Activated T-cell treated with anti-CD3 and anti-CD28 coated beads for 48 hours (primary cell): ENCODE results near the gene TRIM54.
"Not testable (repeated sequence)": the region's sequence is repeated elsewhere in the genome, so short reads cannot be mapped to it uniquely, and the experiment has no call there.

Source experiments
- DNase-seq: peaks from one replicate; pipeline ENCODE4 v3.0.0-alpha.2; 2020; ENCODE audit warnings: low read depth

The TRIM54 gene

DNA sequence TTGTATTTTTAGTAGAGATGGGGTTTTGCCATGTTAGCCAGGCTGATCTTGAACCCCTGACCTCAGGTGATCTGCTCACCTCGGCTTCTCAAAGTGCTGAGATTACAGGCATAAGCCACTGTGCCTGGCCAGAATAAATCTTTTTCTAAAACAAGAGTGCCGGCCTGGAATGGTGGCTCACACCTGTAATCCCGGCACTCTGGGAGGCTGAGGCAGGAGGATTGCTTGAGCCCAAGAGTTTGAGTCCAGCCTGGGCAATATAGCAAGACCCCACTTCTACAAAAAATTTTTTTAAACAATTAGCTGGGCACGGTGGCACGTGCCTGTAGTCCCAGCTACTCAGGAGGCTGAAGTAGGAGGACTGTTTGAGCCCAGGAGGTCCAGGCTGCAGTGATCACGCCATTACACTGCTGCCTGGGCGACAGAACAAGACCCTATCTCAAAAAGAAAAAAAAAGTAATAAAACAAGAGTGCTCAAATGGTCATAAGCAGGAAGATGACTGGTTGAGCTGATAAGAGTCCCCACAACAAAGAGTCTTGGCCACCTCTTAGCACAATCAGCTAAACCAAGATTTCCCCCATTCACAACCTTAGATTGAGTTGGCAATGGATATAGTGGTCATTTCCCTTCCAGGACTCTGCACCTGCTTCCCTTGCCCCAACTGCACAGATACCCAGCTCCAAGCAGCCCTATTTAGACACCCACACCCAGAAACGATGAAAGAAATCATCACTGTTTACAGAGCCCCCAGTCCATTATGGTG, 31.8 kb downstream of the TRIM54 start:
- no peak for DNase-seq

DNA sequence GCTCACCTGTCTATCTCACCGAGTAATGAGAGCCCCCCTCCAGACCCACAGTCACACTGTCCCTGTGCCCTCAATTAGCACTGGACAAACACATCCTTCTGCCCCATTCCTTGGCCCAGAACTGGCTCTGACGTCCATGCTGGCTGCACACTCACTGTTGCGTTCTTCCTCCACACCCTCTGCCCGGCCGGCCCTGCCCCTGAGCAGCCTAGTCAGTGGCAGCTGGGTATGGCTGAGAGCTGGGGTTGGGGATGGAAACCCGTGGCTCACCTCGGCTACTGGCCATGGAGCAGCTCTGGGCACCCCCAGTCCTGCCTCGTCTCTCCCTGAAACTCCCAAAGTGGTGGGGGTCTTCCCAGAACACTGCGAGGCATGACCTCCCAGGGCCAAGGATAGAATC, 32.5 kb downstream of the TRIM54 start:
- no peak for DNase-seq

DNA sequence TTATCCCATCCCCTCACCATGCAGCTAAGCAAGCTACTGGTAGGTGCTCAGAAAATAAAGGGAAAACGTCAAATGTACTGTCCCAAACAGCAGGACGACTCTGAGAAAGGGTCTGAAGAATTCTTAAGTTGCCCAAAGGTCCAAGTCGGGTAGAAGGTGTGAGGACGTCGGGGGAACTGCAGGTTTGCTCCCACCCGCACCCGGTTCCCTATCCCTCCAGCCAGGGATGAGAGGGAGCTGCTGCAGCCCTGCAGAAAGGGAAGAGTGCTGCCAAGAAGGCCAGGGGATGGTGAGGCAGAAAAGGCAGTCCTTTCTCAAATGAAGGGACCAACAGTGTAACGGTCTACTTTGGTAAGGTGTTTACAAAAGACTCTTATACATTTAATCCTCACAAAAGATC, 32.9 kb downstream of the TRIM54 start:
- DNase-seq, result no peak

DNA sequence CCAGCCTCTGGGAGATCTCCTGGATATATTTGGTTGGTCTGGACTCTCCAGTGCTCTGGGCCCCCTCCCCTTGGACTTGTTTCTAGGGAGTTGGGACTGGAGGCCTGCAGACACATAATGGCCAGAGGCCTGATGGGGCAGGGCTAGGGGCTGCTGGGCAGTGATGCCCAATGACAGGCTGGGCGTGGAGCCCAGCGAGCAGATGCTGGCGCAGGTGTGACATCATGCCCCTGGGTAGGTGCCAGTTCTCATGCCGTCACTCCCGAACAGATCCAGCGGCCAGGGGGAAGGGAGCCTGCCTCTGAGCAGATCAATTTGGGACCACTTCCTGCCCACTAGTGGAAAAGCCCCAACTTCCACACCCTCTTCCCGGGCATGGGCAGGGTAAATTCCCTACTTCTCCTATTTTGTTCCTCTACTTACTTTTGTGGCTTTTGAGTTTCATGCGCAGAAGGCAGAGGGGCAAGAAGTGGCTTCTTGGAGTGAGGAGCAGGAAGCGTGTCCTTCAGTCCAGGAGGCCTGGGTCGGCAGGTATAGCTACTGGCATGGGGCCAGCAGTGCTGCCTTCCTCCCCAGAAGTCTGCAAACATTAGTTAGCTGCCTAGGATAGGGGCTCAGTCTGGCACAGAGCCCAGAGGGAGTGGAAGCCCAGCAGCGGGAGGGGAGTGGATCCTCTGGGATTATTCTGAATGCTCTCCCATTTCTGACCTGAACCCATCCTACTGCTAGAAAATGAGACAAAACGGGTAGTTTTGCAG, 34.6 kb downstream of the TRIM54 start:
- no peak for DNase-seq

DNA sequence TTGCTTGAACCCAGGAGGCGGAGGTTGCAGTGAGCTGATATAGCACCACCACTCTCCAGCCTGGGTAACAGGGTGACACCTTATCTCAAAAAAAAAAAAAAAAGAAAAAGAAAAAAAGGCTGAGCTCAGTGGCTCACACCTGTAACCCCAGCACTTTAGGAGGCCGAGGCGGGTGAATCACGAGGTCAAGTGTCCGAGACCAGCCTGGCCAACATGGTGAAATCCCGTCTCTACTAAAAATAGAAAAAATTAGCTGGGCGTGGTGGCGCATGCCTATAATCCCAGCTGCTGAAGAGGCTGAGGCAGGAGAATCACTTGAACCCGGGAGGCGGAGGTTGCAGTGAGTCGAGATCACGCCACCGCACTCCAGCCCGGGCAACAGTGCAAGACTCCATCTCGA, 37.6 kb downstream of the TRIM54 start:
- not testable (repeated sequence) for DNase-seq

DNA sequence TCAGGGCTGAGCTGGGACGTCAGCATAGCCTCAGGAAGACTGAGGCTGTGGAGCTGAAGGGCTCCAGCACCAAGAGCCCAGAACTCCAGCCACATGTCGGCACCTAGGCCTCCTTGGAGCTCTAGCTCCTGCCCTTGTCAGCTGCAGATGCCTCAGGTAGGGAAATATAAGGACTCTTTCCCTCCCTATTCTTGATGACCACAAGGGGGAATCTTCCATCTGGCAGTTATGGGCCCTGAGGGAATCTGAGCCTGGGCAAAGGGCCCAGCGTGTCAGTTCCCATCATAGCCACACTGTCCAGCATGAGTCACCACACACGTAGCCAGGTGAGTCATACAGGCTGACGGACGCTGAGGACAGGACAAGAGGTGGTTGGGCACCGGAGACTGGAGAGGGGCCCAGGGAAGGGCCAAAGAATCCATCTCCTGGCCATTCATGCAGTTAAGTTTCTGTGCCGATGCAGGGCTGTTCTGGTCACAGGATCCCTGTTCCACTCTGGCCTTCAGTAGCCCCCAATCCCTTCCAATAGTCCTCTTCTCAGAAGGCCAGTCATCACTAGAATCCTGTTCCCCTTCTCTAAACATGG, 38.8 kb downstream of the TRIM54 start:
- DNase-seq, result no peak

DNA sequence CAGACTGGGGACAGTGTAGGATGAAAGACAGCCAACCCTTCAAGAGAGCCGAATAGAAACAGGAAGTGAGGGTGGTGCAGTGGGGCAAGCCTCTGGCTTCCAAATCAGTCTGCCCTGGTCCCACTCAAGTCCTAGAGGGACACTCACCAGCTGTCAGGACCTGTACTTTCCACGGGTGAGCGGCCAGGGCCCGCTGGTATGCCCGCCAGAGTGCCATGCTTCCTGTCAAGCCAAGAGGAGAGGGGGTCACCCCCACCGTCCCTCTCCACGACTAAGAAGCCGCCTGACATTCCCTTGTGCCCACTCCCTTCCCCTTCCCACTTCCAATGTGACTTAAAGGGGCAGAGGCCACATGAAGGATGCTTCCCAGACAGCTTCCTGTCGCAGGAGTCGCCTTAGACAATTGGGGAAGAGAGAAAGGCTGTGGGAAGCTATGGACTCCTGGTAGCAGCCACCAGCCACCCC, 40.1 kb downstream of the TRIM54 start:
- no peak for DNase-seq

DNA sequence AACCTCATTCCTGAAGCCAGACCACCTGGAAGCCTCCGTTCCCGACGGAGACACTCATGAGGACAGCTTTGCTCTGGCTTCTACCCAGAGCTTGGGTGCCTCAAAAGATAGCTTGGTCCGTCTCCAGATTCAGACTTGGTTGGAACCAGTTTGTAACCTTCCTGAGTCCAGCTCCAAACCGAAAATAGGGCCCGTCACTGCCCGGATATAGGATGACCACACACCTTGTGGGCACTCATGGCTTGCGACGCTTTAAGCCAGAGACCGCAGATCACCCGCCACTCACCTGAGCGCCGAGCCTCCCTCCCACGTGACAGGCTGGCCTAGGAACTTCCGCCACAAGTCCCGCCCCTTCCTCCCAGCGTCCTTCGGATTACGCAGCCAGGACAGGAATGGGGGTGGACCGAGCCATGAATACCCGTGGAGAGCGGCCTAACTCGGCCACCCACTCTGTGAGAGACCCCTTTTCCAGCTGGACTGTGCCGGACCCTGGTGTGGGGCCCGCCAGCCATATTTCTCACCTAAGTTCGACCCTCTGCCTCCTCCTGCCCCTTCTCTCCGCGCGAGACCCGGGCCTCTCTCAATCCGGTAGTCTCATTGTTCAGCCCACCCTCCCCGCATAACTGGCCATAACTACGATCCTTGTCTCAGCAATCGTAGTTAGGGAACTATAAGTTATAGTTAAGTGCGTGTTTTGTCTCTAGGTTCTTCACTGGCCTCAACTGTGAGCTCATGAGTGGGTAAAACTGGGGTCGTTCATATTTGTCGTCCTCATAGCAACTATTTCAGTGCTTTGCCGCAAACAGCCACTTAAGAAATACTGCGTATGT, 40.8 kb downstream of the TRIM54 start, which contains the start of gene MPV17:
MPV17 (minus strand) TSS at position 332 of the 830 bp plus-strand sequence. CDS start 580 bp downstream, outside the sequence.
- peak; percentile 86 for DNase-seq

DNA sequence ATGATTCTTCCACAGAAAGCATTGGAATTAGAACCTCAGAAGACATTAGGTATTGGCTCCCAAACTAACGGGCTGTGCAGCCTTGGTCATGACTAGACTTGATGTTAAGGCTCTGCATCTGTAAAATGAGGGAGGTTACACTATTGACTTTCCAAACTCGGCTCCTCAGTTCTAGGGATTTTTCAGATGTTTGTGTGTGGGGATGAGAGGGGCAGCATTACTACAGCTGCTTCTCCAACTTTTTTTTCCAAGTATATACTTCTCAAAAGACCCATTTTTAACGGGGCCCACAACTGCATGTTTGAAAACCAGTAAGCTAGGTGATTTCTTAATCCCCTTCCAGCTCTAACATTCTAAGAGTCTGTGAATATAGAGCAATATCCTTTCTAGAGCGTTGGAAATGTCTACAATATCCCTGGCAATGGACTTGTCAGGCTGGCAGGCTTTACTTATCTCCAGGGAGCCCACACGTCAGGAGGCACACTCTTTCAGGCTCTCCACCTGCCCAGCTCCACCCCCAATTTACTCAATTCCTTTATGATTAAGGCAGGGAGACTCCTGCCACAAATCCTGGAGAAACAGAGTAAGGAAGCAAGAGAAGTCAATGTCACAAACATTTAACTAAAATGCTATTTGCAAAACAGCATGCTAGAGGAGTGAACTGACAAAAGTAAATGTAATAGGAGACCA, 41.5 kb downstream of the TRIM54 start:
- no peak for DNase-seq

DNA sequence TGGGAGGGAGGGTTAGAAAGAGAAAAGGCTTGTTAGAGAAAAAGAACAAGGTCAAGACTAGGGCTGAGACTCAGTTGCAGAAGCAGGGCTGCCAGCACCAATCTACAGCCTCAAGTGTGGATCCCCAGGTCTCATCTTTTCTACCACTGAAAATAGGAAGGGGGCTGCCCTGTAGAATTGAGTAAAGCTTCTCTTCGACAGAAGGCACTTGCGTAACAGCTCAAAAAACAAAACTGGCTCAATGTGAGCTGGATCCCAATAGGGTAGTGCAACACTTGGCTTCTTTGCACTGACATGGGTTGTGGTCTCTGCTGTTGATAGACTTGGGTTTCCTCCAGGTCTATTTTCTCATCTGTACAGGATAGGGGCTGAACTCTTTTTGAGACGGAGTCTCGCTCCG, 42.5 kb downstream of the TRIM54 start:
- DNase-seq, result no peak

DNA sequence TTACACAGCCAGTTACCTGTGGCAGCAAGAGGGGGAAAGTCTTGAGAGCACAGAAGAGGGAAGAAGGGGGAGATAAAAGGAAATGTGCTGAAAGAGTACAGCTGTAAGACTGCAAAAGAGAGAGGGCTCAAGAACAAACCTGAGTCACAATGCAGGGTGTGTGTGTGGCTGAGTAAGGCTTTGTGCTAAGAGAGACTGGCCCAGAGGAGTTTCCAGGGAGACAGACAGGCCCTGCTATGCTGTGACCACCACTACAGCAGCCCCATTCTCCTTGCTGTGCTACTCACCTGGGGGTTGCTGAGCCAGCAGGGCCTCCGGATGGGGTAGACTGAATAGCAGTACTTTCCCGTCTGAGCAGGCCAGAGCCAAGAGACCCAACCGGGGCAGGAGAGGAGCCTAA, 53.1 kb downstream of the TRIM54 start:
- no peak for DNase-seq

DNA sequence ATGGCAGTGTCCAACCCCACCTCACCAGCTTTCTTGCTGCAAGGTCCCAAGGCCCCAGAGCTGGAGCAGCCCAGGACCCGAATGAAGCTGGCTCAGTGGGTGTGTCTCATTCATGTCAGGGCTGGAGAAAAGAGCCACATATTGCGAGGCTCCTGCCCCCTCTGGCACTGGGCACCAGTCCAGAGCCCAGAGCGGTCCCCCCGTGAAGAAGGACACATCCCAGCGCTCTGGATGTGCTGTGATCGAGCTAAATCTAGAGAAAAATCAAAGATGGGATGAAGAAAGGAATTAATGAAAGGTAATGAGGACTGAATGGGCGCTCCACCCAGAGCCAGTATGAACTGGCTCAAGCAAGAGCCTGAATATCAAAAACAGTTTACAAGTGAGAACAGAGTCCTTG, 53.9 kb downstream of the TRIM54 start:
- no peak for DNase-seq

DNA sequence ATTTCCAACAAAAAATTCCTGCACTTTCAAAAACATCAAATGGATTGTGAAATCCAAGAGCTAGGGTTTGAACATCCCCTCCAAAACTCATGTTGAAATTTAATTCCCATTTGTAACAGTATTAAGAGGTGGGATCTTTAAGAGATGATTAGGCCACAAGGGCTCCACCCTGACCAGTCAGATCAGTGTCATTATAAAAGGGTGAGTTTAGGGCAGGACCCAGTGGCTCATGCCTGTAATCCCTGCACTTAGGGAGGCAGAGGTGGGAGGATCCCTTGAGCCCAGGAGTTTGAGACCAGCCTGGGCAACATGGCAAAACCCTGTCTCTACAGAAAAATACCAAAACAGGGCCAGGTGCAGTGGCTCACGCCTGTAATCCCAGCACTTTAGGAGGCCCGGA, 65.4 kb downstream of the TRIM54 start:
- DNase-seq, result no peak

DNA sequence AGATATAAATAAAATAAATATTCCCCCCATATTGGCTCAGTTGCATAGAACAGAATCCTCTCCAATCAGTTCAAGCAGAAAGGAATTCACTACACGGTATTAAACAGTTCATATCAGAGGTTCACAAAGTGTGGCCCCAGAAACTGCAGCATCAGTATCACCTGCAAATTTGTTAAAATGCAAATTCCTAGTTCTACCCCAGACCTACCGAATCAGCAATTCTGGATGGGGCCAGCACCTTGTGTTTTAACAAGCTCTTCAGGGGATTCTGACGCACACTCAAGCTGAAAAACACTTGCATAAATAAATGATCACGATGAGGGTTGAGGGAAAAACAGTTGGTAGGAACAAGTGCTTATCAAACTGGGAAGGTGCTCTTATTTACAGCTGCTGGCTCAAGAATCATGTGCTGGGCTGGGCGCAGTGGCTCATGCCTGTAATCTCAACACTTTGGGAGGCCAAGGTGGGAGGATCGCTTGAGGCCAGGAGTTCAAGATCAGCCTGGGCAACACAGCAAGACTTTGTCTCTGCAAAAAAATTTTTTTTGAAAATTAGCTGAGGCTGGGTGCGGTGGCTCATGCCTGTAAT, 68.0 kb downstream of the TRIM54 start:
- no peak for DNase-seq

DNA sequence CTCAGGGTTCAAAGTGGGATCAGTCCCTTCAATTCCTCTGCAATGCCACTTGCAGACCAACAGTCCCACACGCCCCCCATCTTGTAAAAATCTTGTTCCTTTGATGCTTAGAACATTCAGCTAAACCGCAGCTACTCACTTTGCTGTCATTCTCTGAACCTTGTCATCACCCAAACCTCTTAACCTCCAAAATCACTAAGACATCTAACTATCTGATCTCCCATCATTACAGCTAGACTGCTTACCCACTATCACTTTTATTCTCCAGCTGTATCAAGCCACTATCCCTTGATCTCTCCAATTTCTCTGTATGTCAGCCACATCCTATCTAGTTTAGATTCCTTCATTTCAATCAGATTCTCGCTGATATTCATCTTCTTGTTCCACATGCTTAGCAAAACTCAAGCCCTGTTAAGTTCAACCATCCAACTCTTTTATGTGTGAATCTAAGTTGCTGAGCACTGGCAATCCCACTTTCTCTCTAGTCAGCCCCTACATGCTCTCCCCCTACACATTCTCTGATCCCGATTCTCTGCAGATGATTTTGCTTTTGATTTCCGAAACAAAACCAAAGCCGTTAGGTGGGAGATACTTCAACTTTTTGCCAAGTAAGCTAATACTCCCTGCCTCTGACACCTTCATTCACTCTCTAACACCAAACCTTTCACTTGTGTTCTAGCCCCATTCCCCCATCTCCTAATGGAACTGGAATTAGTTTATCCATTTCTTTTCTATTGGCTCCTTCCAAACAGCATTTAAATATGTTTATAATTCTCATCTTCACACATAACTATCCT, 69.8 kb downstream of the TRIM54 start:
- DNase-seq, result no peak

DNA sequence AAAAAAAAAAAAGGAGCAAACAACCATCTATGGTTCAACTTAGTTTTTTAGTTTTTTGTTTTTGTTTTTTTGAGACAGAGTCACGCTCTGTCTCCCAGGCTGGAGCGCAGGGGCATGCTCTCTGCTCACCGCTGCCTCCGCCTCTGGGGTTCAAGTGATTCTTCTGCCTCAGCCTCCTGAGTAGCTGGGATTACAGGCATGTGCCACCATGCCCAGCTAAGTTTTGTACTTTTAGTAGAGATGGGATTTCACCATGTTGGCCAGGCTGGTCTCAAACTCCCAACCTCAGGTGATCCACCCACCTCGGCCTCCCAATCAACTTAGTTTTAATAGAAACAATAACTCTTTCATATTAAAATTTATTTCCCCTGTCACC, 71.1 kb downstream of the TRIM54 start:
- not testable (repeated sequence) for DNase-seq

DNA sequence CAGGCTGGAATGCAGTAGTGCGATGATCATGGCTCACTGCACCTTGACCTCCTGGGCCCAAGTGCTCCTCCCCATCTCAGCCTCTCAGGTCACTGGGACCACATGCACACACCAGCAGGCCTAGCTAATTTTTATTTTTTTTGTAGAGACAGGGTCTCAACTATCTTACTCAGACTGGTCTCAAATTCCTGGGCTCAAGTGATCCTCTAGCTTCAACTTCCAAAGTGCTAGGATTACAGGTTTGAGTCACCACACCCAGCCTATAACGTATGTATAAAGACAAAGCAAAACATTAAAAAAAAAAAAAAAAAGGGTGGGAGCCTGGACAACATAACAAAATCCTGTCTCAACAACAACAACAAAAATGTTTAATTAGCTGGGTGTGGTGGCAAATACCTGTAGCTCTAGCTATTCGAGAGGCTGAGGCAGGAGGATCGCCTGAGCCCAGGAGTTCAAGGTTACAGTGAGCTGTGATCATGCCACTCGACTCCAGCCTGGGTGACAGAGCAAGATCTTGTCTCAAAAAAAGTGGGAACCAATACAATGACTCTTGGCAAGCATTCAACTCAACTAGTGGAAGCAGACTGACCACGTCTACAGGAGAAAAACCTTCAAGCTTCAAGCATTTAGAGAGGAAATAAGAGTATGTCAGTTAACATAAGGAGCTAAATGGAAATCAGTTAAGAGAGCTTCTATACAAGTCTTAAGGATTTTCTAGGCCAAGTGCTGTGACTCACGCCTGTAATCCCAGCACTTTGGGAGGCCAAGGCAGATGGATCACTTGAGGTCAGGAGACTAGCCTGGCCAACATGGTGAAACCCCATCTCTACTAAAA, 71.8 kb downstream of the TRIM54 start:
- no peak for DNase-seq

DNA sequence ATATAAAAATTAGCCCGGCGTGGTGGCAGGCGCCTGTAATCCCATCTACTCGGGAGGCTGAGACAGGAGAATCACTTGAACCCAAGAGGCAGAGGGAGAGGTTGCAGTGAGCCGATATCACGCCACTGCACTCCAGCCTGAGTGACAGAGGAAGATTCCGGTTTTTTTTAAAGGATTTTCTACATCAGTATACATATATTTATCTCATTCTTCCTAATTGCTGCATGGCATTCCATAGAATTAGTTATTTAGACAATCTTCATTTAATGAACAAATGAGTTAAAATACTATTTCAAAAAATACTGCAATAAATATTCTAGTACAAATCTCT, 72.3 kb downstream of the TRIM54 start:
- no peak for DNase-seq

DNA sequence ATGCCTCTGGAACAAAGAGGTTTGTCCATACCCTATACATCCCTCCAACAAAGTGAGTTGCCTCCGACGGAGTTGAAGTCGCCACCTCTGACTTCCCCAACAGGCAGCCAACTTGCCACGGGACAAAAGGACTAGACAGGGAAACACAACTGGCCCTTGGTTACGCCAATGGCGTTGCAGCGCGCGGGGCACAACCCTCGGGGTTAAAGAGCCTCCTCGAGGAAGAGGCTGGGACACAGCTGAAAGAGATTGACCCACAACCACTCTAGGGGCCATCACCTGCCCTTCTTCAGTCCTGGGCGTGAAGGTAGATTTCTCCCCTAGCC, 73.8 kb downstream of the TRIM54 start:
- no peak for DNase-seq
